ENCODE data around the gene C1orf122.

- TF ChIP-seq CTCF (IDR thresholded peaks at IDR 0.05) (no peak), POLR2AphosphoS5 (IDR thresholded peaks at IDR 0.05; ENCODE audit: low read depth, low read length) (no peak)
Observed at GRCh38 chr1:37795340-37796125, 12.1 kb upstream of the C1orf122 start.

Measured in Panc1 (cell line).